ENCODE data around the gene DCAF7. TPM values are rescaled to one million over a fixed set of nuclear protein-coding genes. Genes with fewer than 3 reads are reported as not detected.

The DCAF7 gene
- total and polyA plus RNA-seq, 2 of the 4 experiments (the other 2 are of a cell fraction): 40.9 to 52.8 TPM

- H3K9me1 ChIP-seq (ENCODE audit: insufficient read depth, low read length): 0 out of 2 replicates have a peak, but pooled peaks cover 4% of the 10 kb centered on the region
- H3K4me2 ChIP-seq (ENCODE audit: low read depth, low read length): peak within 1 kb of the TSS; percentile 76
- no peak within 1 kb of the TSS for H3K14ac ChIP-seq (replicated peaks; ENCODE audit: low read depth, low read length)
- dilution Hi-C loops (cut with HindIII; ENCODE audit: low sequenced_read_pairs, unreplicated experiment): no loop called here
- H3K9me3 ChIP-seq (ENCODE audit: control insufficient read depth, insufficient read depth, low read length): no peaks in the 10 kb centered on the region
- H3K4ac ChIP-seq (ENCODE audit: low read depth, low read length): no peak within 1 kb of the TSS
- H3K9ac ChIP-seq (ENCODE audit: low read depth, low read length): no peak within 1 kb of the TSS
- peaks cover 49% of the 10 kb centered on the region for H3K27me3 ChIP-seq (ENCODE audit: control insufficient read depth, insufficient read depth, low read length)
- H3K36me3 ChIP-seq (ENCODE audit: control insufficient read depth, insufficient read depth, low read length): no peaks in the 10 kb centered on the region
- H2BK5ac ChIP-seq (ENCODE audit: low read depth, low read length, poor library complexity, severe bottlenecking): no peak within 1 kb of the TSS
- WGBS, 2 experiments (ENCODE audit: extremely low coverage in 2 of 2, insufficient read length in 1 of 2): 5% methylated on average over 7 of the region's 38 CpGs; no CpG with 5 or more reads in 1 of the 2 experiments
- DNase-seq (no peak), ATAC-seq (ENCODE audit: low read depth) (no peak)
- H4K91ac ChIP-seq (ENCODE audit: insufficient read depth, low read depth, low read length): no peak within 1 kb of the TSS
- BruUV-seq (replicated peaks): no TSS peak
- H2BK120ac ChIP-seq (ENCODE audit: low read depth, low read length): no peak within 1 kb of the TSS
- POLR2A ChIA-PET (ENCODE audit: unreplicated experiment): no interaction called here
- no peak within 1 kb of the TSS for H4K5ac ChIP-seq (ENCODE audit: low read depth, low read length)
- no peak within 1 kb of the TSS for H2AK5ac ChIP-seq (ENCODE audit: low read depth, low read length)
- no peak within 1 kb of the TSS for H2BK20ac ChIP-seq (ENCODE audit: low read depth, low read length)
- H3K18ac ChIP-seq (ENCODE audit: low read depth, low read length): no peak within 1 kb of the TSS
- in situ Hi-C loops (cut with MboI; ENCODE audit: low sequenced_read_pairs): no loop called here
- 0 out of 2 replicates have a peak, but pooled peaks cover 1% of the 10 kb centered on the region for H3K4me1 ChIP-seq (ENCODE audit: control insufficient read depth, insufficient read depth, low read length)
- H3K23ac ChIP-seq (ENCODE audit: low read depth, low read length): no peak within 1 kb of the TSS
- H2AFZ ChIP-seq (replicated peaks; ENCODE audit: low read length, poor library complexity): peak within 1 kb of the TSS; percentile 79
- no peak within 1 kb of the TSS for H2BK15ac ChIP-seq (ENCODE audit: low read depth, low read length)
- no peak within 1 kb of the TSS for H4K8ac ChIP-seq (ENCODE audit: low read depth in 2 of 2, low read length in 2 of 2)
- H2AK9ac ChIP-seq (replicated peaks; ENCODE audit: low read depth, low read length, poor library complexity): no peak within 1 kb of the TSS
- no peak within 1 kb of the TSS for H3K27ac ChIP-seq (ENCODE audit: insufficient read depth, low read length)
- no peaks in the 10 kb centered on the region for H3K79me1 ChIP-seq (ENCODE audit: low read depth in 1 of 2, low read length in 2 of 2)
- TF ChIP-seq RFX5 (IDR thresholded peaks at IDR 0.05; ENCODE audit: low read depth, low read length): no peak
- TF ChIP-seq ELK1 (IDR thresholded peaks at IDR 0.05; ENCODE audit: borderline replicate concordance, low read depth, low read length): no peak
- TF ChIP-seq NFE2L2 (IDR thresholded peaks at IDR 0.05; ENCODE audit: low read depth, low read length): no peak
- no peak for TF ChIP-seq CHD1 (IDR thresholded peaks at IDR 0.05; ENCODE audit: low read depth, low read length)
- TF ChIP-seq CEBPB (IDR thresholded peaks at IDR 0.05; ENCODE audit: low read depth, low read length): no peak
- TF ChIP-seq MAZ (IDR thresholded peaks at IDR 0.05; ENCODE audit: borderline replicate concordance, low read depth, low read length): no peak
- no peak for TF ChIP-seq MAFK (IDR thresholded peaks at IDR 0.05; ENCODE audit: low read depth, low read length)
- no peak for TF ChIP-seq BHLHE40 (IDR thresholded peaks at IDR 0.05; ENCODE audit: low read depth, low read length)
- no peak for TF ChIP-seq SMC3 (IDR thresholded peaks at IDR 0.05; ENCODE audit: low read depth, low read length)
- TF ChIP-seq RAD21 (IDR thresholded peaks at IDR 0.05; ENCODE audit: low read length): no peak
- no peak for TF ChIP-seq USF2 (IDR thresholded peaks at IDR 0.05; ENCODE audit: low read depth, low read length)
- TF ChIP-seq FOS (IDR thresholded peaks at IDR 0.05; ENCODE audit: low read depth, low read length): no peak
- H4K20me1 ChIP-seq (ENCODE audit: insufficient read depth, low read length): peaks cover 5% of the 10 kb centered on the region; the same call in 1 of the 2 replicates
- no peak within 1 kb of the TSS for H3K56ac ChIP-seq (ENCODE audit: extremely low read depth, insufficient read depth, low read length)
- intact Hi-C loops (cut with micrococcal nuclease): no loop called here
- peak within 1 kb of the TSS; percentile 41; the same call in 1 of the 2 replicates for H3K4me3 ChIP-seq (ENCODE audit: insufficient read depth, low read depth, low read length)
- CTCF ChIA-PET: no interaction called here
Observed at GRCh38 chr17:63523253-63523855, 26.9 kb upstream of the DCAF7 start, which contains the start of gene KCNH6. Gene KCNH6, plus strand, starts transcription at chr17:63523358. Its CDS starts 56 bp downstream, at chr17:63523414.

All from IMR-90 (cell line).